BE2C (cell line): Measurements from ENCODE around the gene CELF1. TPM values are rescaled to one million over a fixed set of nuclear protein-coding genes. Genes with fewer than 3 reads are reported as not detected.

Experiments
- DNase-seq: peaks from one replicate; pipeline ENCODE4 v3.0.0-alpha.2; 2020
- H3K27me3 ChIP-seq: fragments of 250-450 bp; sonication (Bioruptor Pico); 2 replicates; pipeline ENCODE4 v1.5.1; 2020; ENCODE audit warnings: mild to moderate bottlenecking
- H3K36me3 ChIP-seq: fragments of 250-450 bp; sonication (Bioruptor Pico); 2 replicates; pipeline ENCODE4 v1.5.1; 2020; ENCODE audit warnings: mild to moderate bottlenecking
- H3K4me1 ChIP-seq: fragments of 250-450 bp; sonication (Bioruptor Pico); 2 replicates; pipeline ENCODE4 v1.5.1; 2020
- H3K4me3 ChIP-seq: 2 replicates; pipeline ENCODE4 v1.5.1; 2011; ENCODE audit warnings: low read depth, low read length
- H3K9me3 ChIP-seq: fragments of 250-450 bp; sonication (Bioruptor Pico); 2 replicates; pipeline ENCODE4 v1.5.1; 2020
- polyA plus RNA-seq: library from polyadenylated mRNA; unstranded; fragments of >200 nt; gene quantifications from one replicate; pipeline ENCODE4 v1.2.1, GENCODE V29; 2012; ENCODE audit warnings: low read depth, missing spikeins; ENCODE audit not compliant: insufficient read length, insufficient read depth
- TF ChIP-seq, protein P1 (sequence below): IDR thresholded peaks from 2 replicates; pipeline ENCODE4 v1.5.1; 2012; ENCODE audit warnings: mild to moderate bottlenecking, low read depth, low read length

Gene CELF1
- 25.5 TPM for polyA plus RNA-seq

DNA sequence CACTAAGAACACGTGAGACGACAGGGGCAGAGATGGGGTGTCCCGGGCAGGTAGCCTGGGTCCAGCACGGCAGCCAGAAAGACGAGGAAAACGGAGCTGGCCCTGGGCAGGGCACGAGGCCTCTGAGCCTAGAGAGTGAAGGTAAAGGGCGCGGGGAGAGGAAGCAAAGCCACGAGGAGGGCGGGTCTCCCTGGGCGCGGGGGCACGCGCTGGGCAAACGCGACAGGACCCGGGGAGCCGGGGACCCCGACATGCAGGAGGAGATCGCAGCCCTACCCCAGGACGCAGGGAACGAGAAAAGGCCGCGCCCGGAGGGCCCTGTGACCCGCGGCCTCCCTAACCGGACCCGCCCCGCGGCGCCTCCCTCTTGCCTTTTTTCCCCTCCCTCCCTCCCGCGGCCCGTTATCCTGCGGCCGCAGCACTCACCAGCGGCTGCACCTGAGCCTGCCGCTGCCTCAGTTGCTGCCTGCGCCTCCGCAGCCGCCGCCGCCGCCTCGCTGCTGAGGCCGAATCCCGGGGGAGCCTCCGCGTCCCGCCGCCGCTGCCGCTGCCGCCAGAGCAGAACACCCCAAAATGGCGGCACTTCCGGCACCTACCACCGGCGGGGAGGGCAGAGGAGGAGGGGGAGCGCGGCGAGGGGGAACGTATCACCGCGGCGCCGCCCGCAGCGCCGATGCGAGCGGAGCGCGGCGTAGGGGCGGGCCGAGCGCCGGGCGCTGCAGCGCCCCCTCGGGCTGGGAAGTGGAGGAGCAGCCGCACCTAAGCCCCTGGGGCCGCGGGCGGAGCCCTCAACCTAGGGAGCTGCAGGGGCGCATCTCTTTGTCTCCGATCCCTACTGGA is at the start of gene CELF1:
TSS of gene CELF1 (minus strand) at position 567 of the 840 bp plus-strand sequence. CDS start 53,609 bp downstream, outside the sequence.
- Histone ChIP-seq H3K27me3 (no peaks in the 10 kb centered on the region), H3K36me3 (no peaks in the 10 kb centered on the region), H3K9me3 (no peaks in the 10 kb centered on the region), H3K4me3 (peak within 1 kb of the TSS; percentile 84), H3K4me1 (no peaks in the 10 kb centered on the region; the same call in 1 of the 2 replicates)
- TF ChIP-seq, protein P1, sequence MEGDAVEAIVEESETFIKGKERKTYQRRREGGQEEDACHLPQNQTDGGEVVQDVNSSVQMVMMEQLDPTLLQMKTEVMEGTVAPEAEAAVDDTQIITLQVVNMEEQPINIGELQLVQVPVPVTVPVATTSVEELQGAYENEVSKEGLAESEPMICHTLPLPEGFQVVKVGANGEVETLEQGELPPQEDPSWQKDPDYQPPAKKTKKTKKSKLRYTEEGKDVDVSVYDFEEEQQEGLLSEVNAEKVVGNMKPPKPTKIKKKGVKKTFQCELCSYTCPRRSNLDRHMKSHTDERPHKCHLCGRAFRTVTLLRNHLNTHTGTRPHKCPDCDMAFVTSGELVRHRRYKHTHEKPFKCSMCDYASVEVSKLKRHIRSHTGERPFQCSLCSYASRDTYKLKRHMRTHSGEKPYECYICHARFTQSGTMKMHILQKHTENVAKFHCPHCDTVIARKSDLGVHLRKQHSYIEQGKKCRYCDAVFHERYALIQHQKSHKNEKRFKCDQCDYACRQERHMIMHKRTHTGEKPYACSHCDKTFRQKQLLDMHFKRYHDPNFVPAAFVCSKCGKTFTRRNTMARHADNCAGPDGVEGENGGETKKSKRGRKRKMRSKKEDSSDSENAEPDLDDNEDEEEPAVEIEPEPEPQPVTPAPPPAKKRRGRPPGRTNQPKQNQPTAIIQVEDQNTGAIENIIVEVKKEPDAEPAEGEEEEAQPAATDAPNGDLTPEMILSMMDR: peak; percentile 45
- DNase-seq: peak; percentile 88

DNA sequence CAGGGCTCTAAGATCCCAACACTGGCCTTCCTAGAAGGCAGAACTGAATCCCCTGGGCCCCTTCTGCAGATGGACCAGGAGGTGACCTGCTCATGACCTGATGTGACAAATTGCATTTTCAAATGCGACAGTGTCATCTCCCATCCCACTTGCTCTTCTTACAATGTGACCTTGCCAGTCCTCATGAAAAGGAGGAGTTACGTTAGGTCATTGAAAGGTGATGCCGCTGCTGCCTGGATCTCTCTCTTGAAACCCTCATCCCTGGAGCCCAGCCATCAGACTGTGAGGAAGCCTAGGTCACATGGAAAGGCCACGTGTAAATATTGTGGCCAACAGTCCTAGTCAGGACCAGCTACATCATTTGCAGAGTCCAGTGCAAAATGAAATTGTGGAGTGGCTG is 47.0 kb upstream of the CELF1 start:
- Histone ChIP-seq H3K9me3 (no peaks in the 10 kb centered on the region), H3K4me1 (no peaks in the 10 kb centered on the region), H3K36me3 (no peaks in the 10 kb centered on the region), H3K27me3 (no peaks in the 10 kb centered on the region), H3K4me3 (no peak overlapping the region)
- no peak for DNase-seq
- TF ChIP-seq, protein P1: no peak

GRCh38 chr11:47595967-47596366 is 43.0 kb upstream of the CELF1 start:
- TF ChIP-seq, protein P1: no peak
- H3K4me1 ChIP-seq: no peaks in the 10 kb centered on the region
- H3K9me3 ChIP-seq: no peaks in the 10 kb centered on the region
- H3K36me3 ChIP-seq: no peaks in the 10 kb centered on the region
- H3K27me3 ChIP-seq: peaks cover 8% of the 10 kb centered on the region
- no peak for DNase-seq
- no peak overlapping the region for H3K4me3 ChIP-seq

DNA sequence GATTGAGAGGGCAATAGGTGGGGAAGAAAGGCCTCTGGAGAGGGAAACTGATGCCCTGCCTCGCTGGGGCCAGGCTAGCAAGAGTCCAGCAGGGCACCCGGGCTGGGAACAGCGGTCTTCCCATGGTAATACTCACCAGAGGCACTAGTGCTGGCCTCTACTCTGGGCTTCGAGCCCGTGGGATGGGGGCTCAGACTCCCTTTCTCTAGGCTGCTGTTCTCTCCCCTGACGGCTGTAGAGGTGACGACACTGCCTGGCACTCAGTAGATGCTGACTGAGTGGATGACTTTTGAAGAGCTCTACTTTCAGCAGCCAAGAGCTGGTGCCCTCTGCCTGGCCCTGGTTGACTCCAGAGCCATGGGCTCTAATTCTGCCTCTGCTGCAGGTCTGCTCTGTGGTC is 42.1 kb upstream of the CELF1 start:
- TF ChIP-seq, protein P1: no peak
- Histone ChIP-seq H3K4me3 (no peak overlapping the region), H3K4me1 (no peaks in the 10 kb centered on the region), H3K27me3 (peaks cover 8% of the 10 kb centered on the region), H3K9me3 (no peaks in the 10 kb centered on the region), H3K36me3 (no peaks in the 10 kb centered on the region)
- no peak for DNase-seq

DNA sequence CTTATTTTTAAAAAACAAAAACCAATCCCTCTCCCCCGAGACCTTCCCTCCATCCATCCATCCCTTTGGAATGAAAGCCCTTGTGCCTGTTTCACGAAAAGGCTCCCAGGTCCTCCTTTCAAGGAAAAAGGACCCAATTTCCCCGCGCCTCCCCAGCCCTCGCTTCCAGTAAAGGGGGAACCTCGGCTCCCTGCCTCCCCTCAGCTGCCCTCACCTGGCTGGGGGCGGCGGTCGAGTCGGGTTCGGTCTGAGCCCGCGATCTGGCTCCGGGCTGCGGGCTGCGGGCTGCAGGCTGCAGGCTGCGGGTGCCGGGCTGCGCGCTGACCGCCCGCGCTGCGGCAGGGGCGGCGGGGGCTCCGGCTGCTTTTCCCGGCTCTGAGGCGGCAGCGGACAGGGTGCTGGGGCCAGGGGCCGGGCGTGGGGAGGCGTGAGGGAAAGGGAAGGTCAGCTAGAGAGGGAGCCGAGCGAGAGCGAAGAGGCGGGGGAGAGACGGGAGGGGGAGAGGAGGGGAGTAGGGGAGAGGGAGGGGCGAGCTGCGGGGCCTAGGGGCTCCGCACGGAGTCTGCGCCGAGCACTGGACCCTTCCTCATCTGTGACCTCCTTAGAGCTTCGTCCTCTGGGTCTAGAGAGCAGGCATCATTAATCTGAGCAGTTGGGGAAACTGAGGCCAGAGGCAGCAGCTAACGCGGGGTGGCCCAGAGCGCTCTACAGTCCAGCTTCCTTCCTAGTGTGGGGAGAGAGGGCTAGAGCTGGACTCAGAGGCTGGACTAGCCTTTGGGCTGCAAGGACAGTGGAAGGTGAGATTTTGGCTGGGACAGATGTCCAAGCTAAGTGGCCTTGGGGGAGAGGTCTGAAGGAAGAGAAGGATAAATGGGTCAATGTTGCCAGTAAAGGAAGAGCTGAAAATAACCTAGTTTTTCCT is 41.3 kb upstream of the CELF1 start, which contains the start of gene C1QTNF4:
TSS of gene C1QTNF4 (minus strand) at position 478 of the 922 bp plus-strand sequence. CDS start 3,601 bp downstream, outside the sequence.
- Histone ChIP-seq H3K4me1 (no peaks in the 10 kb centered on the region), H3K36me3 (no peaks in the 10 kb centered on the region), H3K4me3 (peak within 1 kb of the TSS; percentile 23), H3K9me3 (no peaks in the 10 kb centered on the region), H3K27me3 (peaks cover 8% of the 10 kb centered on the region)
- DNase-seq: no peak
- TF ChIP-seq, protein P1: no peak
